ENCODE data around the gene DPY30. TPM values are rescaled to one million over a fixed set of nuclear protein-coding genes. Genes with fewer than 3 reads are reported as not detected.
"Not testable (repeated sequence)": the region's sequence is repeated elsewhere in the genome, so short reads cannot be mapped to it uniquely, and the experiment has no call there.

DPY30 gene
- 110 and 133 TPM in 2 replicates for total RNA-seq (2014; rRNA removed; shearing (Covaris generic))

GRCh38 chr2:32039447-32040219, at the start of gene DPY30:
Gene DPY30, minus strand, starts transcription at chr2:32039805. Its CDS starts 349 bp downstream, at chr2:32039456.
- peak; percentile 90 for DNase-seq (ENCODE audit: low read depth)

- DNase-seq (ENCODE audit: low read depth): no peak
These were observed 34.5 kb upstream of the DPY30 start for GRCh38 chr2:32074134-32074506.

GRCh38 chr2:32067549-32067948, 27.9 kb upstream of the DPY30 start:
- DNase-seq (ENCODE audit: low read depth): no peak

- no peak for DNase-seq (ENCODE audit: low read depth)
These were observed 25.1 kb upstream of the DPY30 start for GRCh38 chr2:32064713-32065112.

- DNase-seq (ENCODE audit: low read depth): peak; percentile 5
These were observed 24.5 kb upstream of the DPY30 start for GRCh38 chr2:32064021-32064601.

- peak; percentile 95 for DNase-seq (ENCODE audit: low read depth)
These were observed 23.9 kb upstream of the DPY30 start, which contains the start of gene SPAST for GRCh38 chr2:32063310-32064020. Gene SPAST, plus strand, starts transcription at chr2:32063556. Its CDS starts 276 bp downstream, at chr2:32063832.

- peak; percentile 66 for DNase-seq (ENCODE audit: low read depth)
These were observed 22.6 kb upstream of the DPY30 start for GRCh38 chr2:32061973-32062861.

- no peak for DNase-seq (ENCODE audit: low read depth)
These were observed 21.8 kb upstream of the DPY30 start for GRCh38 chr2:32061430-32061829.

GRCh38 chr2:32060266-32060665, 20.7 kb upstream of the DPY30 start:
- no peak for DNase-seq (ENCODE audit: low read depth)

GRCh38 chr2:32058130-32058529, 18.5 kb upstream of the DPY30 start:
- DNase-seq (ENCODE audit: low read depth): peak; percentile 57

GRCh38 chr2:32054583-32054982, 15.0 kb upstream of the DPY30 start:
- DNase-seq (ENCODE audit: low read depth): not testable (repeated sequence)

GRCh38 chr2:32051836-32052439, 12.3 kb upstream of the DPY30 start:
- no peak for DNase-seq (ENCODE audit: low read depth)

GRCh38 chr2:32043561-32043960, 4.0 kb upstream of the DPY30 start:
- DNase-seq (ENCODE audit: low read depth): no peak

GRCh38 chr2:32034198-32034887, 5.3 kb downstream of the DPY30 start:
- DNase-seq (ENCODE audit: low read depth): peak; percentile 75

- DNase-seq (ENCODE audit: low read depth): peak; percentile 26
These were observed 20.7 kb downstream of the DPY30 start for GRCh38 chr2:32018789-32019482.

GRCh38 chr2:32012872-32013271, 26.7 kb downstream of the DPY30 start:
- no peak for DNase-seq (ENCODE audit: low read depth)

- DNase-seq (ENCODE audit: low read depth): no peak
These were observed 28.1 kb downstream of the DPY30 start for GRCh38 chr2:32011485-32011960.

- DNase-seq (ENCODE audit: low read depth): peak; percentile 91
These were observed 28.7 kb downstream of the DPY30 start, which contains the start of gene MEMO1 for GRCh38 chr2:32010670-32011484. Gene MEMO1, minus strand, starts transcription at chr2:32011008. Its CDS starts 761 bp downstream, at chr2:32010247.

GRCh38 chr2:32010280-32010669, 29.3 kb downstream of the DPY30 start:
- DNase-seq (ENCODE audit: low read depth): peak; percentile 52
